C4-2B (cell line): ENCODE measurements around the gene PPP1R15B.

ENCODE experiments used
- H3K27ac ChIP-seq: fragments of 450-650 bp; 2 replicates; pipeline ENCODE4 v1.5.1; 2017
- ZFX ChIP-seq: fragments of 450-650 bp; IDR thresholded peaks from 2 replicates; pipeline ENCODE4 v1.6.1; 2017
- TF ChIP-seq, protein P1 (sequence below): fragments of 450-650 bp; conservative IDR thresholded peaks from 2 replicates; pipeline ENCODE4 v1.5.1; 2017; ENCODE audit warnings: mild to moderate bottlenecking

PPP1R15B gene

DNA sequence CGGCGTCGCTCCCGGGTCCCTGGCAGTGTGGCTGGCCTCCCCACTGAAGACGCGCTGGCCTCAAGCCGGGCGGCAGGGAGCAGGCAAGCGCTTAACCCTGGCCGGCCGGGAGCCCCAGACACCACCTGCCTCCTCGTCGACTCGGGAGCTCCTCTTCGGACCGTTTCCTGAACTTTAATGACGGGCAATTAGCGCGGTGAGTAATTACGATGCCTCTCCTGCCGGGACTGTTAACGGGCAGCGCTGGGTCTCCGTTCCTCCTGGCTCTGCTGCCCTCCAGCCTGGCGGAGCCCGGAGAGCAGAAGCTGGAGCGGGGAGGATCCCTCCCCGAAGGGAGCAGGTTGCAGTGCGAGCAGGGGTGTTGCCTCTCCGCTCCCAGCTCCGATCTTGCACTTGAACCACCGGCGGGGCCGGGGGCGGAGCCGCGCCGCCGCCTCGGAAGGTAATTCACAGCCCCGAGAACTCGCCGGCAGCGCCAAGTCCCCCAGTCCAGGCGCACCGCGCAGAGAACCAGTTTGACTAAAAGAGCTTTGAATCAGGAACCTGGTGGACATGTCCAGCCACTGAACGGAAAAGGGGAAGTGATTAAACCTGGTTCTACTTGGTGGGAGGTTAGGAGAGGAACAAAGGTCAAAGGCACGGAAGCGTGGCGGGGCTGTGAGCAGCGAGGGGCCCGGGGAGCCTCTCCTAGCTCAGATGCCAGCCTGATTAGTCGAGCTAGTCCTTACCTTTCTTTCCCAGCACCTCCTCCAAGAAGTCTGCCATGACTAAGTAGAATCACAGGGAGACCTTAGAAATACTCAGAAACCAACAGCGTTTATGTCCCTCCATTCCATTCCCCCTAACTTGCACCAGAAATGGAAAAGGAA is 33.6 kb downstream of the PPP1R15B start:
- H3K27ac ChIP-seq = peak overlapping the region; percentile 60
- TF ChIP-seq ZFX = no peak
- TF ChIP-seq, protein P1, sequence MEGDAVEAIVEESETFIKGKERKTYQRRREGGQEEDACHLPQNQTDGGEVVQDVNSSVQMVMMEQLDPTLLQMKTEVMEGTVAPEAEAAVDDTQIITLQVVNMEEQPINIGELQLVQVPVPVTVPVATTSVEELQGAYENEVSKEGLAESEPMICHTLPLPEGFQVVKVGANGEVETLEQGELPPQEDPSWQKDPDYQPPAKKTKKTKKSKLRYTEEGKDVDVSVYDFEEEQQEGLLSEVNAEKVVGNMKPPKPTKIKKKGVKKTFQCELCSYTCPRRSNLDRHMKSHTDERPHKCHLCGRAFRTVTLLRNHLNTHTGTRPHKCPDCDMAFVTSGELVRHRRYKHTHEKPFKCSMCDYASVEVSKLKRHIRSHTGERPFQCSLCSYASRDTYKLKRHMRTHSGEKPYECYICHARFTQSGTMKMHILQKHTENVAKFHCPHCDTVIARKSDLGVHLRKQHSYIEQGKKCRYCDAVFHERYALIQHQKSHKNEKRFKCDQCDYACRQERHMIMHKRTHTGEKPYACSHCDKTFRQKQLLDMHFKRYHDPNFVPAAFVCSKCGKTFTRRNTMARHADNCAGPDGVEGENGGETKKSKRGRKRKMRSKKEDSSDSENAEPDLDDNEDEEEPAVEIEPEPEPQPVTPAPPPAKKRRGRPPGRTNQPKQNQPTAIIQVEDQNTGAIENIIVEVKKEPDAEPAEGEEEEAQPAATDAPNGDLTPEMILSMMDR = no peak

DNA sequence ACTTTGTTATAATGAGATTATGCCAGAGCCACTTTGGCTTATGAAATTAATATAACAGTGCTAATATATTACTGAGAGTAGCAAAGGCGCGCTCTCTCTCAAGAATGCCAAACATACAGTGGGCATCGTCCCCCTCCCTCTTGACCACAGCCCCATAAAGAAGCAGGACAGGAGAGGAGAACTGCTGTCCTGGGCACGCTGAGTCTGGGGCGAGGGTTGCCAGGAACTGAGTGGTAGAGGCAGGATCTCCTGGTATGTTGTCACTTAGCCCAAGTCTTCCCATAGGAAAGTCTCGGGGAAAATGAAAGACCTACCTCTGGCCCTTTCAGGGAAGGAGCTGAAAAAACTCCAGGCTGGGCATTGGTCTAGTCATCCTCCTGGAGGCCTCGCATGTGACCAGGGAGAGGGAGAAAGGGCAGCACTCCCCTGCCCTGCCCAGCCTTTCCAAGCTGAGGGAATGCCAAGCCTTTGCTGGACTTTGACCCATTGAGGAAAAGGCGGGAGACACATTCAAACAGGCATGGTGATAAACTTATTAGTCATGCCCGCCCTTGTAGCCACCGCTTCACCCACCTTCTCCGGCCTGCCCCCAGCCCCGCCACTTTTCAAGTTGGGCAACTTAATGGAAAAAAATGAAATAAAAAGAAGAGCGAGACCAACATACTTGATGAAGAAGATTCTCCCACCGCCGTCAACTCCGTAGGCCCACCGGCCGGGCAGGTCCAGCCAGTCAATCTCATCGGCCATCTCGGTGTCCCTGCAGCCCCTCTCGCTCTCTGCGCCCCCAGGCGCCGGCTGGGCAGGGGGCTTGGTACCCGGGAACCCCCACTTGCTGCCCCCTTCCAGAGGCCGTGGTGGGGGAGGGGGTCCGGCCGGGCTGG is 34.5 kb downstream of the PPP1R15B start:
- H3K27ac ChIP-seq = peak overlapping the region; percentile 60
- no peak for TF ChIP-seq ZFX
- TF ChIP-seq, protein P1 = no peak

DNA sequence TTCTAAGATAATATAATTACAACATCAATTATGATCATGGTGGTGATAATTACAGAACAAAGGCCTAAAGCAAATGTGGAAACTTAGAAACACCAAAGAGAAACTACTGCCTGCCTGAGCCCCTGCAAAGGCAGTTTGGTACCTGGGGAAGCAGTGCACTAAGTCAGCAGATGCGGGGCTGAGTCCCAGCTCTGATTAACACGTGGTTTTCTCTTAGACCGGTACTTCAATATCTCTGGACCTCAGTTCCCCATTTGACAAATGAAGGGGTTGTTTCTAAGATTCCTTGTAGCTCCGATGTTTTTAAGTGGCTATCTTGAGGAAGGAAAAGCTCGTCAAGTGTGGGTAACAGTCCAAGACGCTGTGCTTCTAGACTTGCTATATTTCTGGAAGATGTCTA is 35.2 kb downstream of the PPP1R15B start:
- TF ChIP-seq ZFX = no peak
- TF ChIP-seq, protein P1 = no peak
- H3K27ac ChIP-seq = no peak overlapping the region

DNA sequence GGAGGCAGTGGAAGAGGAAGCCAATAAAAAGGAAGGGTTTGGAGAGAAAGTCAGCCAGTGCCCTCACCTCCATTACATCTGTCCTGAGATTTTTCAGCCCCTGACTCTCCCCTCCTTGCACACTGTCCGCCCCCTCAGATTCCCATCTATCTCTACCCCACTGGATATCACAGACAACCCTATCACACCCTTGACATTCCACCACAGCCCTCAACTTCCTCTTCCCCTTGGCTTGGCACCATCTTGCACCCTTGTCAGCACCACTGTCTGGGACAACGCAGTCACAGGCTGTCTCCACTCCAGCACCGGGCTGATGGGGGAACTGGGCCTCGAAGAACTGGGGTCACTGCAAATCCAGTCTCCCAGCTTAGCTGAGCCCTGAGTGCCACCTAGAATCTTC is 37.7 kb downstream of the PPP1R15B start:
- no peak overlapping the region for H3K27ac ChIP-seq
- TF ChIP-seq ZFX = no peak

DNA sequence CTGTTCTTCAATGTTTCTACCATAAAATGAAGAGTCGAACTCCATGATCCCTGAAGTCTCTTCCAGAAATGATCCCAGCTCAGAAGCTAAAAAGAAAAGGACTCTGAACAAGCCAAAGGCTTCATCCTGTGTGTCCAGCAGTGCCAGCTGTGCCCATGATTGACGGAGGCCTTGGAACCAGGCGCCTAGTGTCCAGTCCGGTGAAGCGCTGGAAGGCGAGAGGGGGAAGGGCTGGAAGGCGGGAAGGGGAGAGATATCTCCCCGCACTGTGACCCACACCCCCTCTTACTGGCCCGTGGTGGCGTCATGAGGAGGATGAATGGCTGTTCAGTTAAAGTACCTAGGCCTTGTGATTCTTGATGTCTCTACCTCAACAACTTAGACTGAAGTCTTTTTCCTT is 41.4 kb downstream of the PPP1R15B start:
- TF ChIP-seq, protein P1 = no peak
- TF ChIP-seq ZFX = no peak
- no peak overlapping the region for H3K27ac ChIP-seq

DNA sequence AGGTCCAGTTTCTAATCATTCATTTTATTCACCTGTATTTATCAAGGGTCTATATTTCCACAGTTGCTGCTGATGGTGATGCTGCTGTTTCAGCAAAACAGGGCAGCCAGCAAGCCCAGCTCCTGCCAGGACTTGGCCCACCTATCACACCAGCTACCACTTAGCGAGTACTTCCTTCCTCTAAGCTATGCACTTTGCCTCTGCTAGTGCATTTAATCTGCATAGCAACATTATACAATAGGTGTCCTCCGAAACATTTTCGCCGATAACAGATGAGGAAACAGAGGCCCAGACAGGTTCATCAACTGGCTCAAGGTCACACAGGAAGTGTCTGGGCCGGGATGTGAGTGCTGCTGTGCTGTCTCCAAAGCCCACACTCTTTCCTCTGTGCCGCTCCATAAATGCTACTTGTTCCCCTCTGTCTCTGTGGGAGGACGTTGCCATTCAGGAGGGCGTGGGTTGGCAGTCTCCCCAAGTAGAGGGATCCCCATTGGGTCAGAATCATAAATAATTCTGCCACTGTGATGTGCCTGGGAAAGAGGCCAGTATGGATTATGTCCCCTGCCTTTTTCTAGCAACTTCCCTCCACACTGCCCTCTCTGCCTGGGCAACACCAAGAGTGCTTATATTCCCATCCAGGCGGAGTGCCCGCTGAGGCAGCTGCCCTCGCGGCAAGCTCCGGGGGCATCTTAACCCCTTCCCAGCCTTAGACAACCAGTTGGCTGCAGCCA is 42.5 kb downstream of the PPP1R15B start:
- TF ChIP-seq ZFX = no peak
- TF ChIP-seq, protein P1 = no peak
- no peak overlapping the region for H3K27ac ChIP-seq

DNA sequence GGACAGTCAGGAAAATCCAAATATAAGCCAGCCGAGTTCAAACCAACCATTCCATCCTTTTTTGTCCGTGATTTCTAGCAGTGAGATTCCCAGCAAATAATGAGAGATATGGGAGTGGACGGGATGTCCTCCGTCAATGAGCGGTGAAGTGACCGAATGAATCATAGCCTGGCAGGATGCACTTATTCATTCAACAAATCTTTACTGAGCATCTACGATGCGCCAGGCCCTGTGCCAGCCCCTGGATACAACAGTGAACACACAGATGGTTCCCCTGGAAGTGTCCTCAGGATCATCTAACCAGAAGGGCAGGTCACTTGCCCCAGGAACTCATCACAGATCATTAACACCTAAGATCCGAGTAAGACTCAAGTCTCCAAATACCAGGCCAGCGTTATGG is 43.7 kb downstream of the PPP1R15B start:
- TF ChIP-seq, protein P1 = no peak
- TF ChIP-seq ZFX = no peak
- H3K27ac ChIP-seq = no peak overlapping the region
